DND-41 (cell line): ENCODE measurements around the gene ATP2C1.

Experiments used
- EZH2 ChIP-seq: IDR thresholded peaks from 3 replicates; pipeline ENCODE4 v1.6.1; 2012; ENCODE audit warnings: borderline replicate concordance, low read depth, mild to moderate bottlenecking, moderate library complexity, low read length, inconsistent platforms; ENCODE audit not compliant: severe bottlenecking
- TF ChIP-seq, protein P1 (sequence below): IDR thresholded peaks from 2 replicates; pipeline ENCODE4 v1.5.1; 2012; ENCODE audit warnings: borderline replicate concordance, low read length, moderate library complexity, mild to moderate bottlenecking; ENCODE audit not compliant: poor library complexity, severe bottlenecking; ENCODE audit errors: extremely low read depth

DNA sequence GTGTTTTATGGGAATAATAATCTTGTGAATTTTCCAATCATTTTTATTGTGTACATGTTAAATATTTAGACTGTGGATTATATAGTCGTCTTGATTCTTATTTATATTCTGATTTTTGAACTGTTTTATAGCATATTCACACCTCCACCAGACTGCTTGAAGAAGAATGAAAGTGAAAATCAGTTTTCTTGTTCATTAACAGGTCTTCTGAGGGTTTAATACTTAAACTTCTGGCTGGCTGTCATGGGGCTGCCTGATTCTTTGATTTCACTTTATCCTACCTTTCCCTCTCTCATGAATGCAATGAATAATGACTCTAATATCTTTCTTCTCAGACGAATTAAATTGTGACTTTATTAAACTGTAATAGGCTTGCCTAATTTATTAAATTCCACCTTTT lies 56.2 kb downstream of the ATP2C1 start:
- TF ChIP-seq, protein P1, sequence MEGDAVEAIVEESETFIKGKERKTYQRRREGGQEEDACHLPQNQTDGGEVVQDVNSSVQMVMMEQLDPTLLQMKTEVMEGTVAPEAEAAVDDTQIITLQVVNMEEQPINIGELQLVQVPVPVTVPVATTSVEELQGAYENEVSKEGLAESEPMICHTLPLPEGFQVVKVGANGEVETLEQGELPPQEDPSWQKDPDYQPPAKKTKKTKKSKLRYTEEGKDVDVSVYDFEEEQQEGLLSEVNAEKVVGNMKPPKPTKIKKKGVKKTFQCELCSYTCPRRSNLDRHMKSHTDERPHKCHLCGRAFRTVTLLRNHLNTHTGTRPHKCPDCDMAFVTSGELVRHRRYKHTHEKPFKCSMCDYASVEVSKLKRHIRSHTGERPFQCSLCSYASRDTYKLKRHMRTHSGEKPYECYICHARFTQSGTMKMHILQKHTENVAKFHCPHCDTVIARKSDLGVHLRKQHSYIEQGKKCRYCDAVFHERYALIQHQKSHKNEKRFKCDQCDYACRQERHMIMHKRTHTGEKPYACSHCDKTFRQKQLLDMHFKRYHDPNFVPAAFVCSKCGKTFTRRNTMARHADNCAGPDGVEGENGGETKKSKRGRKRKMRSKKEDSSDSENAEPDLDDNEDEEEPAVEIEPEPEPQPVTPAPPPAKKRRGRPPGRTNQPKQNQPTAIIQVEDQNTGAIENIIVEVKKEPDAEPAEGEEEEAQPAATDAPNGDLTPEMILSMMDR, result no peak
- no peak for TF ChIP-seq EZH2
